HG03139 (cell line): ENCODE measurements around the gene C20orf173.
"Not testable (repeated sequence)": the region's sequence is repeated elsewhere in the genome, so short reads cannot be mapped to it uniquely, and the experiment has no call there.

Experiments used
- ATAC-seq: cut with Tn5 transposase; IDR thresholded peaks from one replicate; pipeline ENCODE4 v1.9.1; 2021; ENCODE audit not compliant: unreplicated experiment

Gene C20orf173, protein sequence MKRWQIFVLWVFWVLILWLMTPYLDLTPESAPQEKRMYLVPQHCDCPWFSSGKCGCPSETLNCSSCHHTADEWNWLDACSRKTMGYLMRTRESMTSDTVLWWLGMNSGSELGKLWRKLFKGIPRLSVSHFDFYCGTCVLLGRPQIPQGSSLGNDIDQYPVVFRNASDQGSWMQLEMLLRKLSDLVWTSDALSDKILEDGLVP

DNA sequence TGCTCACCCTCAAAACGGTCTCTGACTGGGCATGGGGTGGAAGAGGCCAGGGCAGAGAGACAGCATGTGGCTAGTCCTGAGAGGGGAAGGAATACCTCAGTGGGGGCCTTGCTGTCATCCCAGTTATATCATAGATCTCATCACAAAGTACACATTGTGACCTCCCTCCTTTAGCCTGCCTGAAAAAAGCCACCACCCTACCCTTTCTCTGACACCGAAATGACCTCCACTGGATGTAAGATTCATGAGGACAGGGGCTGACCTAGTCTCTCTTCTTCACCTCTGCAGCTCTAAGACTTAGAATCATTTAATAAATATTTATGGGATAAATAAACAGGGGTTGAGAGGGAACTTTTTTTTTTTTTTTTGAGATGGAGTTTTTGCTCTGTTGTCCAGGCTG is at the start of gene C20orf173:
Gene C20orf173, minus strand, starts transcription at position 101 of the 400 bp plus-strand sequence. CDS start 279 bp downstream, outside the sequence.
- ATAC-seq: no peak

DNA sequence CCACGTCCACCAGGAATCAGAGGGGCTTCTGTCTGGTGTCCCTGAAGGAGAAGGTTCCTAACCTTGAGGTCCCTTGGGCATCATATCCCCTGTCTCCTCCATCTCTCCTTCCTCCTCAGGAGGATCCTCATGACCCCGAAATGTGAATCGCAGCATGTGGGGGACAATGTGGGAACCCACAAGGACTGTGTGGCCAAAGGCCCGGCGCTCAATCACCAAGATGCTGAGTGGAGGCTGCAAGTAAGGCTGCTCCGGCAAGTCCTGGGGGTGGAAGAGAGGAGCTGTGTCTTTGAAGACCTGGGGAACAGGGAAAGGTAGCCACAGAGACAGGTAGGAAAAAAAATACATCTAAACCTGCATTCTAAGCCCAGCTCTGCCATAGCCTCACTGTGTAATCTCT is 49.7 kb upstream of the C20orf173 start:
- no peak for ATAC-seq

DNA sequence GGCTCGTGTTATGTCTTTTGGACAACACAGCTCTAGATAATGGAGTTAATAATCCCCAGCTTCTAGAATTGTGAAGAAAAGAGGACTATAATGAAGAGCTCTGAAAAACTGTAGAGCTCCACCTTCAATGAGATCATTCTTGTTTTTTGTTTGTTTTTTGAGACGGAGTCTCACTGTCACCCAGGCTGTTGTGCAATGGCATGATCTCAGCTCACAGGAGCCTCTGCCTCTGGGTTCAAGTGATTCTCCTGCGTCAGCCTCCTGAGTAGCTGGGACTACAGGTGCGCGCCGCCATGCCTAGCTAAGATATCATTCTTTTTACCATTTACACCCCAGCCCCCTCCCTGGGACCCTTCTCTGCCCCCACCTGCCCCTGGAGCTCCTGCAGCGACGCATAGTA is 49.0 kb upstream of the C20orf173 start:
- no peak for ATAC-seq

DNA sequence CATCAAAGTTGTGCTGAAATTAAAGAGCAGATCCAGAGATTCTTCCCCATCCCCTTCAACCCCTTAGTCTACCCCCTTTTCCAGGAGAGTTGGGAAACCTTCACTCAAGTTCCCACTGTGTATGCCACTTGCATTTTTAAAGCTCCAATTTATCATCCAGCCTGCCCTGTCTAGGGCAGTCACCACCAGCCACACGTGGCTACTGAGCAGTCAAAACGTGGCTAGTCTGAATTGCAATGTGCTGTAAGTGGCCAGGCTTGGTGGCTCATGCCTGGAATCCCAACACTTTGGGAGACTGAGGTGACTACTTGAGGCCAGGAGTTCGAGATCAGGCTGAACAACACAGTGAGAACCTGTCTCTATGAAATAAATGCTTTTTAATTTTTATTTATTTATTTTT is 47.4 kb upstream of the C20orf173 start:
- no peak for ATAC-seq

DNA sequence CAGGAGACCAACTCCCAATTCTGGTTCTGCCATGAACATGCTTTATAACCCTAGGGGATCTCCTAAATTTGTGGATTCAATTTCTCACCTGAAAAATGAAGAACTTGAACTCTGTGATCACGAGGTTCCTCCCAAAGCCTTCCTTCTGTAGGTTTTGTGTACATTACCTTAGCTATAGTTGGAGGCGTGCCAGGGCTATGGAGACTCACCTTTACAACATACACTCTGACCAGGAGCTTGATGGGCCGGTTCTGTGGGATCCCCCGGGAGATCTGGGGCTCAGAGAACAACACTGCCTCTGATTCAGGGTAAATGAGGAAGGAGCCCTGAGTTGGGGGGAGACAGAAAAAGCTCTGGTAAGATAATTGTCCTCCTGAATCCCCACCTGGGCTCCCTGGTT is 46.5 kb upstream of the C20orf173 start:
- no peak for ATAC-seq

DNA sequence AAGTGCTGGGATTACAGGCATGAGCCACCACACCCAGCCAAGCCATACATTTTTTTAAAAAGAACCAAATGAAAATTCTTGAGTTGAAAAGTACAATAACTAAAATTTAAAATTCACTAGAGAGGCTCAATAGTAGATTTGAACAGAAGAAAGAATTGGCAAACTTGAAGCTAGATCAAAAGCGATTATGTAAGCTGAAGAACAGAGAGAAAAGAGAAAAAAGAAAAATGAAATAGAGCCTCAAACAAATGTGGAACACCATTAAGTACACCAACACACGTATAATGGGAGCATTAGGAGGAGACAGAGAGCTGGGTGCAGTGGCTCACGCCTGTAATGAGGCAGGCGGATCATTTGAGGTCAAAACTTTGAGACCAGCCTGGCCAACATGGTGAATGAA is 43.4 kb upstream of the C20orf173 start:
- ATAC-seq: no peak

DNA sequence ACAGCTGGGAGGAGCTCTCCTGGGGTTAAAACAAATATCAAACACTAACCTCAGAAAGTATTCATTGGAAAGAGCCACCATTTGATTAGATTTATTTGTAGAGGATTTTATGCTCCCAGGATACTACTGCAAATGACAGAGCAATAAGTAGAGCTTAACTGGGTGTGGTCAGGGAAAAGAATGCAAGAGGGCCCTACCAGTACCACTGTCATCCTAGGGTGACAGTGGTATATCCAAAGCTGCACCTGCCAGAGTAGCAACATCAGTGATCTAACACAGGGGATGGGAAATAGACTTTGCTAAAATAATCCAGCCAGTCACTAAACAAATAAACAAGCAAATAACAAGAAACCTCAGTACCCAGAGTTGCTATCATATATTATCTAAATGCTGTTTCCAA is 42.1 kb upstream of the C20orf173 start:
- ATAC-seq: no peak

DNA sequence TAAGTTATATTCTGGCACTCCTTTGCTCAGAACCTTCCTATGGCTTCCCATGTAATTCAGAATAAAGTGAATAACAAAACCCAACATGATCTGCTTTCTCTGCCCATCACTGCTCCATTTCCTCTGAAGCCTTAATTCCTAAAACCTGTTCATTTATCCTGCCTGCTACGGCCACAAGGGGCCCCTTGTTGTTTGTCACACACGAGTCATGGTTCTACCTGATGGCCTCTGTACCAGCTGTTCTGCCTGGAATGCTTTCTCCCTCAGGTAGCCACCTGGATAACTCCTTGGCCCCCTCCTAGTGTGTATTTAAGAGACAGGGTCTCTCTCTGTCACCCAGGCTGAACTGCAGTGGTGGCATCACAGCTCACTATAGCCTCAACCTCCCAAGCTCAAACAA is 39.2 kb upstream of the C20orf173 start:
- ATAC-seq: no peak

DNA sequence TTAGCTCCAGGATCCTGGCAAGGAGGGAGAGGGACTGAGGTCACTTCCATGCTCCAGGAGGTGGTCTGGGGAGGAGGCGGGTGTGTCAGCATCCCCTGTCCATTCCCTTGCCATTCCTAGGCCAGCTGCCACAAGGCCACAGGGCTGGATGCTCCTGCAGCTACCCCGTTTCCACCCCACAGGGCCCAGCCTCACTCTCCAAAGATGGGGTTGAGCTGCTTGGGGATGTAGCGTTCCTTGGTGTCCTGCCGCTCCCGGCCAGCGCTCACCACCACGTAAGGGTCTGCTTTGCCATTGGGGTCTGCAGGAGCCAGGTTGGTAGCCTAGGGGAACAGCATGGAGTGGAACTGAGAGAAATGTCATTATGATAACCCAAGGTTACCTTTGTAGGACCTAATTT is 35.5 kb upstream of the C20orf173 start:
- no peak for ATAC-seq

DNA sequence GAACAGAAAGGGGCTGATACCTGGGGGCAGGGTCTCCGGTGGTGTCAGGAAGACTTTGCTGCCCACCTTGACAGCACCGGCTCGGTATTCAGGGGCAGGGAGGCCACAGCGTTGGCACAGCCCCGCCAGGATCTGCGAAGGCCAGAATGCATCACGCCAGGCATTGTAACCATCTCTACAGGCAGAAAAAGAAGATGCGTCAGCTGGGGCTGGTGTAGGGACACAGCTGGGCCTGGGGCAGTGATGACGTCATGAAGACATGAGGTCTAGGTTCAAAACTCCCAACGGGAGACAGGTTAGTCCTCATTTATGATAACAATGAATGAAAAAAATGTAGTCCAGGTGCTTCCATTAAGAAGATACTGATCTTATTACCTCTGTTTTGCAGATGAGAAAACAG is 34.4 kb upstream of the C20orf173 start:
- ATAC-seq: no peak

DNA sequence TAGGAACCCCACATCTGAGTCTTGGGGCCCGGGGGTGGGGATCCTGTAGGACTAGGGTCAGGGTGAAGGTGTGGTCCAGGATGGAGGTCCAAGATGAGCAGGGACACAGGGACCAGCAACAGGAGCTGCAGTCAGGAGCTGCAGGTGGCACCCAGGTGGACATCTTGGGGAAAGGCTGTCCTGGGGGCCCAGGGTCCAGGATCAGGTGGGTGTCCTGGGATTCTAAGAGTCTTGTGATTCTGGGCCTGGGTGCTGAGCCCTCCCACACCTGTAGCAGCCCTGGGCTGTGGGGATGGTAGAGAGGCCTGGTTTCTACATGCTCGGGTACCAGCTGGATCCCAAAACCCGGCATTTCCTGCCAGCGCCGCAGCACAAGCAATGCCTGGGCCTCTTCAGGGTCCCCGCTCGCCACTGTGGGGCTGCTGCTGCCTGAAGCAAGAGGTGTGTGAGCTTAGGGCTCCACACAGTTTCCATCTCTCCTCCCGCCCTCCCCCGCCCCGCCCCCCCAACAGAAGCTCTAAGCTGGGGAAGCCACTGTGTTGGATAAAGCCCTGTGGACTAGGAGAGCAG is 33.2 kb upstream of the C20orf173 start:
- ATAC-seq: no peak

DNA sequence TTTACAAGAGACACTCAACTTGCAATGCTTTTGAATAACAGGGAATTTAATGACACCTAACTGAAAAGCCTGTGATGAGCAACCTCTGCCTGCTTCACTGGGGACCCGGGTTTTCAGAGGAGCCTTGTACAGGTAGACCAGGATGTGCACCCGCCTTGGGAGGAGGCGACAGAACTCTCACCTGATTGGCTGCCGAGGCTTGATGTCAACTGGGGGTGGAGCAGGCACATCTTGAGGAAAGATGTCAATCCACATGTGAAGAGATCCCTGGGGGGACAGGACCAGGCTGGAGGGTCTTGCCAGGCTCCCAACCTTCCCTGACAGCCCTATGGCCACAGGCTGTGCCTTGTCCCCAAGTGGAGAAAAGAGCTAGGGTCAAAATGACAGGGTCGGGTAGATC is 32.2 kb upstream of the C20orf173 start:
- ATAC-seq: no peak

DNA sequence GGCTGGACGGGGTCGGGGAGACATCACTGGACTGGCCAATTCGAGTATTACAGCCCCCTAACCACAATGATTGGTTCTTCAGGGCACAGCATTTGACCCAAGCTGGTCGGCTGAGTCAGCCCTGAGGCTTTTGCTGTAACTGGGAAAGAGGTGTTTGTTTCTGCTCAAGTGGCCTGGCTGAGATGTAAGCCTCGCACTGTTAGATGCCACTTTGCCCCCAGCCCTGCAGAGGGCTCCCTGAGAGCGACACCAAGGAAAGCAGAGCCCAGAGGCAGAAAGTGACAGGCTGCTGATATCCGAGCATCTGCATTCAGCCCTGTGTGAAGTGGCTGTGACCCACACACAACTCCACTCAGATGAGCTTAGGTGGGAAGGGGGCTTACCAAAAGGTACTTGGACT is 31.8 kb upstream of the C20orf173 start:
- ATAC-seq: no peak

DNA sequence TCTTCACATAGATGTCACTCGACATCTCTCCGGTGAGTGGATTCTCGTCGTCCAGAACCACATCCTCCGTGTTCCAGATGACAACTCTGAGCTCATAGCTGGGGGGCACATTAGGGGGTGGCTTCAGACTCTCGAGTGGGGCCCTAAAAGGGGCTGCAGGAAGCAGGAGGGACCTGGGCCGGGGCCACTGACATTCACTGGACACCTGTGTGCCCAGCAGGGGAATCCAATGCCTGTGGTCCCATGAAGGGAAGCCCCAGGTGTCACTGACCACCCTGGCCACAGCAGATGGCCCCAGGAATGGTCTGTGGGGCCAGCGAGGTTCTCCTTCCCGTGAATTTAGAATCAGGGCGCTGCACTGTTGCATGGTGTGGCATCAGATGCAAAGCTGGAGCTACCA is 31.1 kb upstream of the C20orf173 start:
- no peak for ATAC-seq

DNA sequence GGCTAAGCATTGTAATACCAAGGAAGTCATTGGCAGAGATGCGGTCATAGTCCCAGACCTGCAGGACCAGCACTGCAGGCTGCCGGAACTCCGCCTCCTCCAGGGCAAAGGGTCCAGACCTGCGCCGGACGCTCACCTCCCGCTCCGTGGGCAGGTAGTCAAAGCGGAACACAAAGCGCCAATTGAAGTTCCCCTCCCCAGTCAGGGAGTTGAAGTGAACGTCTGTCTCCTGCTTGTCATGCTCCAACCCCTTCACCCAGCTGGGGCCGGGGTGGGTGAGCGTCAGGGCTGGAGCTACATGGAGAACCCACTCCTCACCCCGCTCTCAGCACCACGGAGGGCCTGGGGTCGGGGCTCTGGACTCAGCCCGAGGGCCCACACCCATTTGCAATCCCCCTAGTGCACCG is 30.7 kb upstream of the C20orf173 start:
- ATAC-seq: no peak

DNA sequence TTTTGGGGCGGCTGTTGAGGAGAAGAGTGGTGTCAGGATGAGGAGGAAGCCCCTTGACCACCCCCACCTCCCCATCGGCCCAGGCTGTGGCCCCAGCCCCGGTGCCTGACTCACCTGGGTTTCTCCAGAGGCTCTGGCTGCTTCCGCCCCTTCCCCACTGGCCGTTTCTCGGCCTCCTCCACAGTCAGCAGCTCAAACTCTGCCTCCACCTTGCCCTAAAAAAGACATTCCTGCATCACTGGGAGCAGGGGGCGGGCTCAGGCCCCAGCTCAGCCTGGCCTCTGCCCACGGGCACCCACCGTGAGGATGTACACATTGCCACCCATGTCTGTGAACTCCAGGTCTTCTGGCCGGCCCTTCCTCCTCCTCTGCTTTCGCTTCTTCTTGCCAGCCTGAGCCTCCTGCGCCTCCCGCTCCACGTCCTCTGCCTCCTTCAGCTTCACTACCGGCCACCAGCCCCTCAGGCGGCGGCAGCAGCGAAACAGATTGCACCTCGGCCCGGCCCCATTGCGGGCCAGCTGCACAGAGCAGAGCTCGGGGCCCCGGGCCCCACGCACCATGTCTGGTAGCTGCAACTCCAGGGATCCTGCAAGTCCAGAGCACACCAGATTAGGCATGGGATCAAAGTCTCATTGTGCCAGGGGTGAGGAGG is 29.7 kb upstream of the C20orf173 start:
- ATAC-seq: no peak

DNA sequence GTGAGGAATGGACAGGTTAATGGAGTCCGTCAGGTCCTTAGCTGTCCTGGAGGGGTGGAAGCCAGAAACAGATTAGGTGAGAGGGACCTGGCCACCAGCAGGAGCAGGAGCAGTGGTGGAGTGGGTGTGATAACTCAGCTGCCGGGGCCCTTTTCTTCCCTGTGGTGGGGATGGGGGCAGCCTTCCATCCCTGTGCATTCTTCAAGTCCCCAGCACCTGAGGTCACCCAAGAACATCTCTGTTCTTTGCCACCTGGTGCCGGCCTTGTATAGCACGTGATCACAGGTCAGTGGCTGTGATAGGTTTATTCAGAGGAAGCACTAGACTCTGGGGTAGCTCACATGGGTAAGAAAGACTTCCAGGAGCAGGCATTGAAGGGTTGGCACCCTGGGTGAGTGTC is 29.0 kb upstream of the C20orf173 start:
- ATAC-seq: no peak

DNA sequence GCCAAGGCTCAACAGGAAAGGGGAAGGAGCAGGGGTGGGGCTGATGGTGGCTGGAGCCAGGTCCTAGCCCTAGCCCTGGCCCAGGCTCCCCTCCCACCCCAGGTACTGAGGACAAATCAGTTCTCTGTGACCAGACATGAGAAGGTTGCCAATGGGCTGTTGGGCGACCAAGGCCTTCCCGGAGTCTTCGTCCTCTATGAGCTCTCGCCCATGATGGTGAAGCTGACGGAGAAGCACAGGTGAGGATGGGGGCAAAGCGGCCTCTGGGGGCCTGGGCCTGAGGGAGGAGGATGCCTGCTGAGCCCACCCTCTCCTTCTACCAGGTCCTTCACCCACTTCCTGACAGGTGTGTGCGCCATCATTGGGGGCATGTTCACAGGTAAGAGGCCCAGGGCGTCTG is 27.4 kb upstream of the C20orf173 start:
- no peak for ATAC-seq

DNA sequence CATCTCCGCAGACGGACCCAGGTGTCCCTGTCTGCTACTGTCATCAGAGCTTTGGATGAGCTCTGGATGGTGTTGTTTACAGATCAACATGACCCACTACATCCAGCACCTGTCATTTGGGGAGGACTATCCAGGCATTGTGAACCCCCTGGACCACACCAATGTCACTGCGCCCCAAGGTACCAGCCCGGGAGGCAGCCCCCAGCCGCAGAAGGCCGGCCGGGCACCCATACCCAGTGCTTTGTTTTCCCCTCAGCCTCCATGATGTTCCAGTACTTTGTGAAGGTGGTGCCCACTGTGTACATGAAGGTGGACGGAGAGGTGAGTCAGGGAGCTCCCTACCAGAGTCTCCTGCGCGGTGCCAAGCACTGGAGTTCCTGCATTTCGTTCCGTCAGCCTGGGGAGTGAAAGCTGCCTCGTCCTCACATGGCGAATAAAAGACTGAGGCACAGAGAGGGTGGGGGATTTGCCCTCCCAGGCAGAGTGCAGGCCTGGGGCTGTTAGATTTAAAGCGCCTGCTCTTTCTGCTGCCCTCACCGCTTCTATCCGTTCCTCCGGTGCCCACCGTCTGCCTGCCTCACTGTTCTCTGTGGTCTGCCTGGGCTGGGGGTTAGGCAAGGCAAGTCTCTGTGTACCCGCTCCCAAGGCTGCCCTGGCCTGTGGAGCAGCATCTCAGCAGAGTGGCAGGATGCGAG is 26.6 kb upstream of the C20orf173 start:
- no peak for ATAC-seq

DNA sequence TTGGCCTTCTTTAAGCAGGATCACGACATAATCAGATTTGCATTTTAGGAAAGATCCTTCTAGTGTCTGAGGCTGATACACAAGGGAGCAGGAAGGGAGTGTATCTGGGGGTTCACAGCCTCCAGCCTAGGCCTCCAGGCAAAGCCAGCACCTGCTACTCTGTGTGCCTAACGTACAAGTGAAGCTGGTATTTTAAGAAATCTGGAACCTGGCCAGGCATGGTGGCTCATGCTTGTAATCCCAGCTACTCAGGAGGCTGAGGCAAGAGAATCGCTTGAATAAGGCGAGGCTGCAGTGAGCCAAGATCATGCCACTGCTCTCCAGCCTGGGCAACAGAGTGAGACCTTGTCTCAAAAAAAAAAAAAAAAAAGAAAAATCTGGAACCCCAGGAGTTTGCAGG is 26.0 kb upstream of the C20orf173 start:
- ATAC-seq: not testable (repeated sequence)

DNA sequence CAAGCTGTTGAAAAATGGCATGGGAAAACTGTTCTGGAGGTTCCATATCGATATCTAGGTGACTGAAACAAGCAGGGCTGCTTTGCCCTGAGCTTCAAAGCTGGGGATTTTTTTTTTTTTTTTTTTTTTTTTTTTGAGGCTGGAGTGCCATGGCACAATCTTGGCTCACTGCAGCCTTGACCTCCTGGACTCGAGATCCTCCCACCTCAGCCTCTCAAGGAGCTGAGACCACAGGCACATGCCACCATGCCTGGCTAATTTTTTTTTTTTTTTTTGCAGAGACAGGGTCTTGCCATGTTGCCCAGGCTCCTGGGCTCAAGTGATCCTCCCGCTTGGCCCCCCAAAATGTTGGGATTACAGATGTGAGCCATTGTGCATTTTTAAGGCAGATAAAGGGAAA is 23.5 kb upstream of the C20orf173 start:
- ATAC-seq: no peak

DNA sequence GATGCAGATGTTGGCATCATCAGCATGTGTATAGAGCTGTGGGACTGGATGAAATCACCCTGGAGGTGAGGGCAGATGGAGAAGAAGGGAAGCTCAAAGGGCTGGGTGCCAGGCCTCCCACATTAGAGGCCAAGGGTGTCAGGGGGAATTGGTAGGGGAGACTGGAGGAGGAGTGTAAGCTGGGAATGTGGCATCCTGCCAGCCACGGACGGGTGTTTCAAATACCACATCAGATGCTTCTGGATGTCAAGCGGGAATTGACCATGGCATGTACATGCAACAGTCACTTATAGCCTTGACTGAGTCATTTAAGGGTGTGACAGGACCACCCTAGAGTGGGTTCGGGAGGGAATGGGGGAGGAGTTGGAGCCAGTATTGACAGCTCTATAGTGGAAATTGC is 22.1 kb upstream of the C20orf173 start:
- ATAC-seq: no peak
